GM13976 (cell line): ENCODE results near the gene GPR149.

Experiments
- DNase-seq: peaks from one replicate; pipeline ENCODE4 v3.0.0; 2012; ENCODE audit warnings: low spot score
- CTCF ChIP-seq: IDR thresholded peaks from 2 replicates; pipeline ENCODE4 v1.5.1; 2012; ENCODE audit warnings: borderline replicate concordance, mild to moderate bottlenecking; ENCODE audit not compliant: insufficient read depth; ENCODE audit errors: extremely low read depth, missing control alignments, control extremely low read depth
- in situ Hi-C: fragments of 300-500 bp; cut with MboI; formaldehyde crosslinking; loops from one replicate; pipeline ENCODE4 v1.12.0; 2022; ENCODE audit warnings: low sequenced_read_pairs, mixed read lengths, inconsistent platforms; ENCODE audit not compliant: unreplicated experiment

GPR149 gene

GRCh38 chr3:154389861-154390260 lies 40.1 kb downstream of the GPR149 start:
- TF ChIP-seq CTCF, result no peak
- in situ Hi-C loops, result no loop called here
- DNase-seq, result no peak

- no peak for DNase-seq
- TF ChIP-seq CTCF, result no peak
- in situ Hi-C loops, result no loop called here
Measured at GRCh38 chr3:154384479-154384878, 45.5 kb downstream of the GPR149 start.

- DNase-seq, result no peak
- TF ChIP-seq CTCF, result no peak
- in situ Hi-C loops, result no loop called here
Measured at GRCh38 chr3:154378311-154378710, 51.7 kb downstream of the GPR149 start.

GRCh38 chr3:154367221-154367620 lies 62.8 kb downstream of the GPR149 start:
- no peak for DNase-seq
- TF ChIP-seq CTCF, result no peak
- in situ Hi-C loops, result no loop called here

GRCh38 chr3:154364849-154365248 lies 65.1 kb downstream of the GPR149 start:
- in situ Hi-C loops, result no loop called here
- no peak for TF ChIP-seq CTCF
- DNase-seq, result no peak

GRCh38 chr3:154361099-154361498 lies 68.9 kb downstream of the GPR149 start:
- in situ Hi-C loops, result no loop called here
- TF ChIP-seq CTCF, result no peak
- no peak for DNase-seq

- no peak for DNase-seq
- in situ Hi-C loops, result no loop called here
- no peak for TF ChIP-seq CTCF
Measured at GRCh38 chr3:154356009-154356408, 74.0 kb downstream of the GPR149 start.
